ENCODE results near the gene DGKB.

DNA sequence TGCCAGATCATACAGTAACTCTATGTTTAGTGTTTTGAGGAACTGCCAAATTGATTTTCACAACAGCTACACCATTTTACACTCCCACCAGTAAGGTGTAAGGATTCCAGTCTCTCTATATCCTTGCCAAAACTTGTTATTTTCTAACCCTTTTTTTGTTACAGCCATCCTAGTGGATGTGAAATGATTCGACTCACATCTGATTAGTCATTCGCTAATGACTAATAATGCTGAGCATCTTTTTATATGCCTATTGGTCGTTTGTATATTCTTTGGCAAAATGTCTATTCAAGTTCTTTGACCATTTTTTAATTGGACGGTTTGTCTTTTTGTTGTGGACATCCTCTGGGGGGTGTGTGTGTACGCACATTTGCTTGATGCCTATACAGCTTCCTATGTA lies 142.8 kb downstream of the DGKB start:
- TF ChIP-seq CTCF (IDR thresholded peaks at IDR 0.05) (no peak), POLR2AphosphoS5 (IDR thresholded peaks at IDR 0.05) (no peak), POLR2A (IDR thresholded peaks at IDR 0.05) (no peak)
